ENCODE results near the gene SLC6A5.

DNA sequence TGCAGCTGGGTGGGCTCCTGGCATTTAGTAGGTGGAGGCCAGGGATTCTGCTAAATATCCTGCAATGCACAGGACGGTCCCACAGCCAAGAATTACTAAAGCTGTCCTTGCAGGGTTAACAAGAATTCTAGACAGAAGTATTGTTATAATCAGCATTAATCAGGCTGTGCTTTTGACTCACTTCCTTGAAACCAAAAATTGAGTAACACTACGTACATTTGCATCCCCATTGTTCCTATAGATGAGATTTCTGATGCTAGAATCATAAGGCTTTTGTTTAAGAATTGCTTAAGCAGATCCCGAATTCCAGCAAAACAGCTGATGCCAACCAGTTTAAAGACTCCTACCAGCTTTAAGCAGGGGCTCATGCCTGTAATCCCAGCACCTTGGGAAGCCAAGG is 11.4 kb downstream of the SLC6A5 start:
- TF ChIP-seq, protein P1, sequence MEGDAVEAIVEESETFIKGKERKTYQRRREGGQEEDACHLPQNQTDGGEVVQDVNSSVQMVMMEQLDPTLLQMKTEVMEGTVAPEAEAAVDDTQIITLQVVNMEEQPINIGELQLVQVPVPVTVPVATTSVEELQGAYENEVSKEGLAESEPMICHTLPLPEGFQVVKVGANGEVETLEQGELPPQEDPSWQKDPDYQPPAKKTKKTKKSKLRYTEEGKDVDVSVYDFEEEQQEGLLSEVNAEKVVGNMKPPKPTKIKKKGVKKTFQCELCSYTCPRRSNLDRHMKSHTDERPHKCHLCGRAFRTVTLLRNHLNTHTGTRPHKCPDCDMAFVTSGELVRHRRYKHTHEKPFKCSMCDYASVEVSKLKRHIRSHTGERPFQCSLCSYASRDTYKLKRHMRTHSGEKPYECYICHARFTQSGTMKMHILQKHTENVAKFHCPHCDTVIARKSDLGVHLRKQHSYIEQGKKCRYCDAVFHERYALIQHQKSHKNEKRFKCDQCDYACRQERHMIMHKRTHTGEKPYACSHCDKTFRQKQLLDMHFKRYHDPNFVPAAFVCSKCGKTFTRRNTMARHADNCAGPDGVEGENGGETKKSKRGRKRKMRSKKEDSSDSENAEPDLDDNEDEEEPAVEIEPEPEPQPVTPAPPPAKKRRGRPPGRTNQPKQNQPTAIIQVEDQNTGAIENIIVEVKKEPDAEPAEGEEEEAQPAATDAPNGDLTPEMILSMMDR (IDR thresholded peaks at IDR 0.05; ENCODE audit: poor library complexity), result no peak
- no peak for TF ChIP-seq EZH2 (IDR thresholded peaks at IDR 0.05; ENCODE audit: borderline replicate concordance)

Data from hepatocyte (in vitro differentiated cells).